ENCODE data around the gene SPIN2A. TPM values are rescaled to one million over a fixed set of nuclear protein-coding genes. Genes with fewer than 3 reads are reported as not detected.

The SPIN2A gene
- 0.09 to 0.15 TPM (median 0.11 TPM) in 5 replicates for total RNA-seq (2022; extraction: Qiagen RNA extraction)

DNA sequence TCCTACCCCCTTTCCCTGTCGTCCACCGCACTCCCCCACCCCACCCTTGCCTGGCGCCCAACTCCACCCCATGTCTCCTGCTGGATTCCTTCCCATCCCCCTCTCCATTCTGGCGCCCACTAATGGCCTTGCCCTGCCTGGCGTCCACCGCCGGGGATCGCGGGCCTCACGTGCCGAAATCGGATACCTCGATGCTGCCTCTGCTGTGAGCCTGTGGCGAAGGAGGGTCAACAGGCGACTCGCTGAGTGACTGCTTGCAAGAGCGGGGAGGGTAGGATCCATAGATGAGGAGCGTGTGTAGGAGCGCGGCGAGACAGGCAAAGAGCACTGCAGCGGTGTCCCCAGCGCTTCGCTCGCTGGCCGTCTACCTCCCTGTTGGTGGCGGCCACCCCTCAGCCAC, at the start of gene SPIN2A:
Gene SPIN2A (minus strand): TSS at position 325 of the 400 bp plus-strand sequence. CDS start 800 bp downstream, outside the sequence.

DNA sequence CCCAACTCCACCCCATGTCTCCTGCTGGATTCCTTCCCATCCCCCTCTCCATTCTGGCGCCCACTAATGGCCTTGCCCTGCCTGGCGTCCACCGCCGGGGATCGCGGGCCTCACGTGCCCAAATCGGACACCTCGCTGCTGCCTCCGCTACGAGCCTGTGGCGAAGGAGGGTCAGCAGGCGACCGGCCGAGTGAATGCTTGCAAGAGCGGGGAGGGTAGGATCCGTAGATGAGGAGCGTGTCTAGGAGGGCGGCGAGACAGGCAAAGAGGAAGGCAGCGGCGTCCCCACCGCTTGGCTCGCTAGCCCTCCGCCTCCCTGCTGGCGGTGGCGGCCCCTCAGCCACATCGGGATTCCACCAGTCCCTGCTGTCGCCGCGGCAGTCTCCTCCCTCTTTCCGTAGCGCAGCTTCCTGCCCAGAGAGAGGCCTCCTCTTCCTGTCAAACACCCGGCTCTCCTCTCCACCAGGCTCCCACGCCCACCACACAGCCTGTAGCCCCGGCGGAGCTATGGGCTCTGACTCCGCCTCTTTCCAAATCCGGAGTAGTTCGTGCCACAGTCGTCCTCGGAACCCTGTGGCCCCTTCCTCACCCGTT, 15.9 kb downstream of the SPIN2A start, which contains the start of gene SPIN2B:
Gene SPIN2B (minus strand): TSS at position 387 of the 594 bp plus-strand sequence.

Other genes with a start within 250 kb of the SPIN2A start
- gene SPIN3, start 141.9 kb downstream of the SPIN2A start, total RNA-seq (2022; extraction: Qiagen RNA extraction) = 5.1 to 6.3 TPM (median 5.8 TPM) in 5 replicates
- 9.4 to 11.2 TPM (median 9.9 TPM) in 5 replicates for gene SPIN2B, start 15.8 kb downstream of the SPIN2A start, total RNA-seq (2022; extraction: Qiagen RNA extraction)
- 0.06 to 0.54 TPM (median 0.20 TPM) in 5 replicates for gene FAAH2, start 149.3 kb upstream of the SPIN2A start, total RNA-seq (2022; extraction: Qiagen RNA extraction)

All from A549 treated with AZD2906 at 1 μM for 4 hours (cell line).